ENCODE measurements around the gene SVEP1. TPM values are rescaled to one million over a fixed set of nuclear protein-coding genes. Genes with fewer than 3 reads are reported as not detected.

SVEP1 gene
- total and polyA plus RNA-seq, 8 donors = 0.43 to 64.4 (median 8.4) TPM

- H3K4me3 ChIP-seq = no peak overlapping the region
- intact Hi-C loops (cut with DNase I; ENCODE audit: low total_unique reads) = no loop called here
- 50 to 87% (median 71%) methylated on average over 1 of the region's 1 CpG for WGBS, 5 donors
- DNase-seq = no peak
- peaks cover 0 to 20% (median 10%) of the 10 kb centered on the region in 4 donors for H3K9me3 ChIP-seq
- H3K27ac ChIP-seq = no peak overlapping the region
- TF ChIP-seq EP300 (IDR thresholded peaks at IDR 0.05) (no peak), CTCF (IDR thresholded peaks at IDR 0.05) (no peak), POLR2A (IDR thresholded peaks at IDR 0.05) (no peak), POLR2AphosphoS5 (IDR thresholded peaks at IDR 0.05) (no peak)
- H3K27me3 ChIP-seq = no peaks in the 10 kb centered on the region
- H3K36me3 ChIP-seq = no peaks in the 10 kb centered on the region
- H3K4me1 ChIP-seq = no peaks in the 10 kb centered on the region
Measured at GRCh38 chr9:110588296-110588695, 8.8 kb upstream of the SVEP1 start.

GRCh38 chr9:110583237-110583636 is 3.7 kb upstream of the SVEP1 start:
- H3K36me3 ChIP-seq = no peaks in the 10 kb centered on the region
- TF ChIP-seq EP300 (IDR thresholded peaks at IDR 0.05) (no peak), CTCF (IDR thresholded peaks at IDR 0.05) (no peak)
- WGBS, 5 donors = 43 to 64% (median 54%) methylated on average over 4 of the region's 4 CpGs
- peaks cover 6 to 35% (median 26%) of the 10 kb centered on the region in 3 donors for H3K27me3 ChIP-seq
- intact Hi-C loops (cut with DNase I; ENCODE audit: low total_unique reads) = no loop called here
- peaks cover 0 to 24% (median 16%) of the 10 kb centered on the region in 4 donors for H3K4me1 ChIP-seq
- no peak for DNase-seq
- no peak overlapping the region for H3K4me3 ChIP-seq
- peaks cover 0 to 6% (median 0%) of the 10 kb centered on the region in 4 donors for H3K9me3 ChIP-seq
- no peak overlapping the region for H3K27ac ChIP-seq

GRCh38 chr9:110582156-110582555 is 2.6 kb upstream of the SVEP1 start:
- peaks cover 6 to 37% (median 28%) of the 10 kb centered on the region in 3 donors for H3K27me3 ChIP-seq
- DNase-seq = no peak
- H3K4me1 ChIP-seq = peaks cover 0 to 24% (median 16%) of the 10 kb centered on the region in 4 donors
- H3K4me3 ChIP-seq = no peak overlapping the region
- no peak overlapping the region for H3K27ac ChIP-seq
- intact Hi-C loops (cut with DNase I; ENCODE audit: low total_unique reads) = no loop called here
- TF ChIP-seq CTCF (IDR thresholded peaks at IDR 0.05) (no peak), POLR2A (IDR thresholded peaks at IDR 0.05) (no peak), POLR2AphosphoS5 (IDR thresholded peaks at IDR 0.05) (no peak), EP300 (IDR thresholded peaks at IDR 0.05) (no peak)
- WGBS, 5 donors = 50 to 73% (median 67%) methylated on average over 2 to 3 of the region's 3 CpGs
- H3K36me3 ChIP-seq = no peaks in the 10 kb centered on the region
- peaks cover 0 to 4% (median 0%) of the 10 kb centered on the region in 4 donors for H3K9me3 ChIP-seq

GRCh38 chr9:110580850-110581249 is 1.3 kb upstream of the SVEP1 start:
- DNase-seq = no peak
- no peaks in the 10 kb centered on the region for H3K9me3 ChIP-seq
- H3K4me1 ChIP-seq = peaks cover 0 to 24% (median 16%) of the 10 kb centered on the region in 4 donors
- intact Hi-C loops (cut with DNase I; ENCODE audit: low total_unique reads) = no loop called here
- H3K36me3 ChIP-seq = no peaks in the 10 kb centered on the region
- no peak overlapping the region for H3K27ac ChIP-seq
- TF ChIP-seq POLR2A (IDR thresholded peaks at IDR 0.05) = no peak
- no peak for TF ChIP-seq POLR2AphosphoS5 (IDR thresholded peaks at IDR 0.05)
- TF ChIP-seq EP300 (IDR thresholded peaks at IDR 0.05) = no peak
- TF ChIP-seq CTCF (IDR thresholded peaks at IDR 0.05) = no peak
- WGBS, 5 donors = 54 to 64% (median 64%) methylated on average over 6 of the region's 6 CpGs
- H3K27me3 ChIP-seq = peaks cover 6 to 37% (median 28%) of the 10 kb centered on the region in 3 donors
- H3K4me3 ChIP-seq = no peak overlapping the region
